HepG2 (cell line): ENCODE results near the gene SPRED2. TPM values are rescaled to one million over a fixed set of nuclear protein-coding genes. Genes with fewer than 3 reads are reported as not detected.

Experiments
- ASH2L ChIP-seq: fragments of 300-600, 200-600 bp; sonication (generic); IDR thresholded peaks from 2 replicates; pipeline ENCODE4 v1.7.0; 2017; ENCODE audit warnings: low read depth, mild to moderate bottlenecking, moderate library complexity, mixed read lengths, low read length; ENCODE audit not compliant: insufficient read length
- BRD4 ChIP-seq: sonication (generic); formaldehyde crosslinking; IDR thresholded peaks from 2 replicates; pipeline ENCODE4 v1.4.0; 2020; ENCODE audit warnings: missing genetic modification reagents
- GATAD2A ChIP-seq: IDR thresholded peaks from 2 replicates; pipeline ENCODE4 v1.6.1; 2016
- GRHL1 ChIP-seq: sonication (generic); formaldehyde crosslinking; conservative IDR thresholded peaks from 2 replicates; pipeline ENCODE4 v1.8.0; 2022; ENCODE audit warnings: missing genetic modification reagents
- PPARG ChIP-seq: conservative IDR thresholded peaks from 2 replicates; pipeline ENCODE4 v1.6.1; 2016; ENCODE audit warnings: missing biosample characterization, missing genetic modification reagents
- PRDM10 ChIP-seq: sonication (generic); formaldehyde crosslinking; IDR thresholded peaks from 2 replicates; pipeline ENCODE4 v1.4.0; 2020; ENCODE audit warnings: low read depth, missing genetic modification reagents
- U2AF1 ChIP-seq: fragments of 200-400 bp; formaldehyde crosslinking; optimal IDR thresholded peaks from 2 replicates; pipeline ENCODE3; 2017; ENCODE audit warnings: mild to moderate bottlenecking, low read depth, low read length
- ZNF121 ChIP-seq: sonication (generic); formaldehyde crosslinking; IDR thresholded peaks from 2 replicates; pipeline ENCODE4 v1.5.0; 2020; ENCODE audit warnings: mild to moderate bottlenecking, missing genetic modification reagents
- ZNF160 ChIP-seq: sonication (generic); formaldehyde crosslinking; IDR thresholded peaks from 2 replicates; pipeline ENCODE4 v1.8.0; 2022; ENCODE audit warnings: mild to moderate bottlenecking, inconsistent platforms, missing genetic modification reagents
- ZNF530 ChIP-seq: sonication (generic); formaldehyde crosslinking; IDR thresholded peaks from 2 replicates; pipeline ENCODE4 v1.5.0; 2020; ENCODE audit warnings: low read depth, mild to moderate bottlenecking, missing genetic modification reagents
- ZNF543 ChIP-seq: sonication (generic); formaldehyde crosslinking; IDR thresholded peaks from 2 replicates; pipeline ENCODE4 v1.4.0; 2020; ENCODE audit warnings: mild to moderate bottlenecking, missing genetic modification reagents
- ZNF564 ChIP-seq: sonication (generic); formaldehyde crosslinking; IDR thresholded peaks from 2 replicates; pipeline ENCODE4 v1.8.1; 2023; ENCODE audit warnings: mild to moderate bottlenecking, missing genetic modification reagents
- ZSCAN31 ChIP-seq: sonication (generic); formaldehyde crosslinking; IDR thresholded peaks from 2 replicates; pipeline ENCODE4 v1.5.0; 2020; ENCODE audit warnings: low read depth, mild to moderate bottlenecking, missing genetic modification reagents
- polyA plus RNA-seq, 8 experiments: library from polyadenylated mRNA; depleted of rRNA in 3 of 8; stranded (reverse) in 7 of 8; unstranded in 1 of 8; fragments of >200 nt; fragmentation: Illumina TruSeq in 4 of 8; extraction: Trizol in 4 of 8; gene quantifications; 2 replicates each; pipeline versions ENCODE4 v1.2.1 to v1.2.3, GENCODE V29; 2011 to 2016; ENCODE audit warnings: low read depth in 4 of 8, missing spikeins in 1 of 8, mixed read lengths in 1 of 8; ENCODE audit not compliant: insufficient read depth in 1 of 8
- total RNA-seq, 5 experiments: library from RNA; depleted of rRNA; stranded (reverse); fragments of >200 nt; fragmentation: Illumina TruSeq; extraction: Trizol; gene quantifications; 2 replicates each; pipeline ENCODE4 v1.2.3, GENCODE V29; 2016; ENCODE audit warnings: low read depth in 1 of 5
- TF ChIP-seq, protein P1 (sequence below), 2 experiments: fragments of 450-650 bp in 1 of 2; sonication (generic) in 1 of 2; formaldehyde crosslinking in 1 of 2; IDR thresholded peaks; 2 replicates each; pipeline versions ENCODE4 v1.6.1 to v1.8.0; 2016 to 2022; ENCODE audit warnings: antibody characterized with exemption in 1 of 2, mild to moderate bottlenecking in 1 of 2, missing genetic modification reagents in 1 of 2

The SPRED2 gene
- total and polyA plus RNA-seq, 2 of the 13 experiments (the other 11 are each of a cell fraction or from before 2014, with no cell fraction given): 13.0 to 37.0 TPM

DNA sequence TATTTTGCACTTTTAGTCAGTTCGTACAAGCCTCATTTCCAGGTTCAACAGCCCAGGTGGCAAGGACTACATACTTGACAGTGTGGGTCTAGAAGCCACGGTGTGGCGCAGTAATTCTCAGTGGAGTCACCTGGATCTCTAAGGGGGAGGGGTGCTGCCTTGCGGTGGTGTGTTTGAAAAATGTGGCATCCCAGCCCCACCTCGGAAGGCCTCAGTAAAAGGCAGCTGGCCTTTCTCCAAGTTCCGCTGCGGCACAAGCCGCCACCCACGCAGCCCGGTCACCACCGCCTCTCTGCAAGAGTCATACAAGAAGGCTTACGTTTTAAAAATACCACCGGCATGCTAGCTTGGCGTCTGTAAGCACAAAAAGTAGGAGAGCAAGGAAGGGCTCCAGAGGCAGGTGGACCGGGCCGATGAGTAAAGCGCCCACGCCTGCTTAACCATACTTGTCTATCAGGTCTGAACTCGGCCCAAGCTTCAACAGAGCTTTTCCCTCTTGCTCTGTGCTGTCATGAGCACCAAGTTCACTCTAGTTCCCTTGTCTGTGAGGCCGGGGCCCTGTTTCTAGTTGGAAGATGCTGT, 49.5 kb downstream of the SPRED2 start (continued):
- TF ChIP-seq PRDM10 (CRISPR knock-in tag): no peak; the same call in none of the 2 replicates
- TF ChIP-seq ZNF543 (CRISPR knock-in tag): no peak
- peak; percentile 80 for TF ChIP-seq GATAD2A (CRISPR knock-in tag)
- no peak for TF ChIP-seq GRHL1
- no peak for TF ChIP-seq ZNF160 (CRISPR knock-in tag)
- no peak; the same call in 1 of the 2 replicates for TF ChIP-seq BRD4 (CRISPR knock-in tag)
- TF ChIP-seq ASH2L: peak; percentile 73
- TF ChIP-seq ZNF121 (CRISPR knock-in tag): no peak
- no peak for TF ChIP-seq ZNF564
- TF ChIP-seq ZSCAN31 (CRISPR knock-in tag): peak; percentile 69
- TF ChIP-seq, protein P1, sequence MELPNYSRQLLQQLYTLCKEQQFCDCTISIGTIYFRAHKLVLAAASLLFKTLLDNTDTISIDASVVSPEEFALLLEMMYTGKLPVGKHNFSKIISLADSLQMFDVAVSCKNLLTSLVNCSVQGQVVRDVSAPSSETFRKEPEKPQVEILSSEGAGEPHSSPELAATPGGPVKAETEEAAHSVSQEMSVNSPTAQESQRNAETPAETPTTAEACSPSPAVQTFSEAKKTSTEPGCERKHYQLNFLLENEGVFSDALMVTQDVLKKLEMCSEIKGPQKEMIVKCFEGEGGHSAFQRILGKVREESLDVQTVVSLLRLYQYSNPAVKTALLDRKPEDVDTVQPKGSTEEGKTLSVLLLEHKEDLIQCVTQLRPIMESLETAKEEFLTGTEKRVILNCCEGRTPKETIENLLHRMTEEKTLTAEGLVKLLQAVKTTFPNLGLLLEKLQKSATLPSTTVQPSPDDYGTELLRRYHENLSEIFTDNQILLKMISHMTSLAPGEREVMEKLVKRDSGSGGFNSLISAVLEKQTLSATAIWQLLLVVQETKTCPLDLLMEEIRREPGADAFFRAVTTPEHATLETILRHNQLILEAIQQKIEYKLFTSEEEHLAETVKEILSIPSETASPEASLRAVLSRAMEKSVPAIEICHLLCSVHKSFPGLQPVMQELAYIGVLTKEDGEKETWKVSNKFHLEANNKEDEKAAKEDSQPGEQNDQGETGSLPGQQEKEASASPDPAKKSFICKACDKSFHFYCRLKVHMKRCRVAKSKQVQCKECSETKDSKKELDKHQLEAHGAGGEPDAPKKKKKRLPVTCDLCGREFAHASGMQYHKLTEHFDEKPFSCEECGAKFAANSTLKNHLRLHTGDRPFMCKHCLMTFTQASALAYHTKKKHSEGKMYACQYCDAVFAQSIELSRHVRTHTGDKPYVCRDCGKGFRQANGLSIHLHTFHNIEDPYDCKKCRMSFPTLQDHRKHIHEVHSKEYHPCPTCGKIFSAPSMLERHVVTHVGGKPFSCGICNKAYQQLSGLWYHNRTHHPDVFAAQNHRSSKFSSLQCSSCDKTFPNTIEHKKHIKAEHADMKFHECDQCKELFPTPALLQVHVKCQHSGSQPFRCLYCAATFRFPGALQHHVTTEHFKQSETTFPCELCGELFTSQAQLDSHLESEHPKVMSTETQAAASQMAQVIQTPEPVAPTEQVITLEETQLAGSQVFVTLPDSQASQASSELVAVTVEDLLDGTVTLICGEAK (IDR thresholded peaks at IDR 0.05): no peak
- TF ChIP-seq, protein P1 (CRISPR knock-in tag; IDR thresholded peaks at IDR 0.05): 0 out of 2 replicates have a peak, but pooled peaks have one; percentile 51
- TF ChIP-seq U2AF1: no peak
- TF ChIP-seq PPARG (CRISPR knock-in tag): peak; percentile 69
- no peak for TF ChIP-seq ZNF530 (CRISPR knock-in tag)
